ENCODE measurements around the gene TMEM135.
"Not testable (repeated sequence)": the region's sequence is repeated elsewhere in the genome, so short reads cannot be mapped to it uniquely, and the experiment has no call there.

TMEM135 gene

DNA sequence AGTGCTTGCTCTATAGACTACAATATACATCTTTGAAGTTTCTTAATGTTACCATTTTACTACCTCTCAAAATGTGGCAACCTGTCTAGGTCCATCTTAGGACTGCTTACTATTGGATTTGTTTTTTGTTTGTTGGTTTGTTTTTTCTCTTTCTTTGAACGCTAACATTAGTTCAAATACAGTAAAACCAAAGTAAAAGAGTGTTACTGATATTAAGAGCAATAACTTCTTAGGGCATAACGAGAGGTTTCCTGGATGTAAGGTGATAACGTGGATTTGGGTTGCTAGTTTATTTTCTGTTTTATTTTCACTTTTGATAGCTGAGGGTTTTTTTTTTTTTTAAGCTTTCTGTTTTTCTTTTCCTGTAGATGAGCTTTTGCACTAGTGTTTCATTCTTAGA is 43.6 kb downstream of the TMEM135 start:
- DNase-seq (ENCODE audit: low spot score): no peak

DNA sequence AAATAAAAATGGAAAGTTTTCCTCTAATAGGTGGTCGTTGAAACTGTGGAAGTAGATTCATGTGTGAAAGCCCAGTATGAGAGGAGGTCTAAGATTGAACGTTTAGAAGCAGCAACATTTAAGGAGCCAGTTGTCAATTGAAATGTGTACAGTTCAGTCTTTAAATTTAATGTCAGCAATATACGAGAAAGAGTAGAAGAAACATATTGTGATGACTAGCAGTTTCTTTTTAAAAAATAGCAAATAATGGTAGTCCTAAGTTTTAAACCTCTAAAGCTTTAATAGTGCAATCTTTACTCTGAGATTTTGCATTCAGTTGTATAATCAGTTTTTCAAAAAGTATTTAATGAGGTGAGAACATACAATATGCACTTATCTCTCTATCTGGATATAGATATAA is 44.9 kb downstream of the TMEM135 start:
- DNase-seq (ENCODE audit: low spot score): no peak

DNA sequence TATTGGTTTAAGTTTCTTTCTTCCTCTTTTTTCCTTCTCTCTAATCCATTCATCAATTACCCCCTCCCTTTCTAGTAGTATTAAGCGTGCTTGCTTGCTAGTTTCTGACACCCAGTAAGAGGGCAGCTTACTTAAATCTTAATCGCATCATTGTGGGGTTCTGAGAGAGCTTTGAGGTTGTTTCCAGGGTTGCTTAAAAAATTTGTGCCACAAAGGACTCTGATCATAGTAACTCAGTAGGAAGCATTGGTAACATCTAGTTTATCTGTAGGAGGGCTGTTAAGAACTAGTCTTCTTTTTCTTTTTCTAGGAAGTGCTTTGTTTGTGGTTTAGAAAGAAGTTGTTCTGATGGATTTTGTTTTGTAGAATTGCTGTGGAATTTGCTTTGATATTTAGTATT is 45.3 kb downstream of the TMEM135 start:
- DNase-seq (ENCODE audit: low spot score): no peak

DNA sequence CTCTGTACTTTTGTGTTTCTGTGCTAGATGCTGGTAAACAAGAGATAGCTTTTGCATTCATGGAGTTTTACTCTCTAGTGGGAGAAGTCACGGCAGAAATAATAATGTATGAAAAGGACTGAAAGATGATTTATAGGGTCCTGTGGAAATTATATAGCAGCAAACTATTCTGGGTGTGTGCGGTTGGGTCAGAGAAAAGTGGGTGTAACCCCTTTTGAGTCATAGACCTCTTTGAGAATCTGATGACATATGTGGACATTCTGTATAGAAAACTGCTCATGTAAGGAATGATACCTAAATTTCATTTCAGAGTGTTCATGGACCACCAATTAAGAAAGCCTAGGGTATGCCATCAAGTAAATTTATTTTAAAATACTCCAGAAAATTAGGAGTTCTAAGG is 54.4 kb downstream of the TMEM135 start:
- DNase-seq (ENCODE audit: low spot score): no peak

DNA sequence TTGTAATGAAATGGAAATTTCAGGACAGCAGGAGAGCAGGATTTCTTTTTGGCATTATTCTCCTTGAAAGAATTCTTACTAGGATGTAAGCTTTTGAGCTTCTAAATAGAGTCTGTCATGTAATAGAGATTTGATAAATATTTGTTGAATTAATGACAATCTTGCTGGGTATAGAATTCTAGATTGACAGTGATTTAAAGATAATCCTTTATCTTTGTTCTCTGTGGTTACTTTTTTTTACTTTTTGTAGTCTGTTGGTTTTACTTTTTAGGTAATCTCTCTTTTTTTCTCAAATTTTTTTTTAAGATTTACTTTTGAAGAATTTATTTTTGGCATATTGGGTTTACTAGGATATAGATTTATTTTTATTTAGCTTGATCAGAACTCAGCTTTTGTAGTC is 54.8 kb downstream of the TMEM135 start:
- DNase-seq (ENCODE audit: low spot score): no peak

DNA sequence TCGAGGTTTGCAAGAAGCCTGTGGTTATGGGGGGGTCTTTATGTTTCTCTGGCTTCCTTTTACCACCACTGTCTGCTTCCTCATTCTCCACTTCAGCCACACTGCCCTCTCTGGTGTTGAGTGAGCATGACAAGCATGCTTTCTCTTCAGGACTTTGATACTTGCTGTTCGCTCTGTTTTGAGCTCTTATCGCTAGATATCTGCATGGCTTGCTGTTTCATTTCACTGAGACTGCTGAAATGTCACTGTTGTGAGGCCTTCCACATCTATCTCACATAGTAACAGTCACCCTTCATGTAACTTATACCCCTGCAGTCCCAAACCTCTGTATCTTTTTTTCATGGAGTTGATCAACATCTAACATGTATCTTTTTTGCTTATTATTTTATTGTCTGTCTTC is 59.8 kb downstream of the TMEM135 start:
- DNase-seq (ENCODE audit: low spot score): no peak

DNA sequence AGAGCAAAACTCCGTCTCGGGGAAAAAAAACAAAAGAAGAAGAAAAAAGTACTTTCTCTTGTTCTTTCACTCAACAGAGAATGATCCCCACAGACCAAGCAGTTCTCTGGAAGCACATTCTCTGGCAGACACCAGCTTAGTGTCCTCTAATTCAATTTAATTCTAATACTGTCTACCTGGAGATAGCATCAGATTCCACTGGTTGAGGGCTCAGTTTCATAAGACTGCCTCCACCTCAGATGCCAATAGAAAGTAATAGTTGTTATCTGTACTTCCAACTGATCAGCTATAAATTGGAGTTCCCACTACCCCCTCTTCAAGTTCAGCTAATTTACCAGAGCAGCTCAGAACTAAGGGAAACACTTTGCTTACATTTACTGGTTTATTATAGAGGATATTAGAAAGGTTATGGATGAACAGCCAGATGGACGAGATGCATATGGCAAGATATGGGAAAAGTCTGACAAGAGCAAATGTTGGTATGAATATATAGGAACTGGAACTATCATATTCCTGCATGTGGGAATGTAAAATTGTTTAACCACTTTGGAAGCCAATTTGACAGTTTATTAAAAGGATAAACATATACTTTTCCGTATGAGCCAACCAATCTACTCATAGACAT is 64.3 kb downstream of the TMEM135 start:
- DNase-seq (ENCODE audit: low spot score): no peak

DNA sequence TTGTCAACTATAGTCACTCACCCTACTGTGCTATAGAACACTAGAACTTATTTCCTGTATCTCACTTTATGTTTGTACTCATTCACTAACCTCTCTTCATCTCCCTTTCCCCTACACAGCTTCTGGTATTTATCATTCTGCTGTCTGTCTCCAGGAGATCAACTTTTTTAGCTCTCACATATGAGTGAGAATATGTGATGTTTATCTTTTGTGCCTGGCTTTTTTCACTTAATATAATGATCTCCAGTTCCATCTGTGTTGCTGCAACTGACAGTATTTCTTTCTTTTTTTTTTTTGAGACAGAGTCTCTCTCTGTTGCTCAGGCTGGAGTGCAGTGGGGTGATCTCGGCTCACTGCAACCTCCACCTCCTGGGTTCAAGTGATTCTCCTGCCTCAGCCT is 68.1 kb downstream of the TMEM135 start:
- not testable (repeated sequence) for DNase-seq (ENCODE audit: low spot score)

DNA sequence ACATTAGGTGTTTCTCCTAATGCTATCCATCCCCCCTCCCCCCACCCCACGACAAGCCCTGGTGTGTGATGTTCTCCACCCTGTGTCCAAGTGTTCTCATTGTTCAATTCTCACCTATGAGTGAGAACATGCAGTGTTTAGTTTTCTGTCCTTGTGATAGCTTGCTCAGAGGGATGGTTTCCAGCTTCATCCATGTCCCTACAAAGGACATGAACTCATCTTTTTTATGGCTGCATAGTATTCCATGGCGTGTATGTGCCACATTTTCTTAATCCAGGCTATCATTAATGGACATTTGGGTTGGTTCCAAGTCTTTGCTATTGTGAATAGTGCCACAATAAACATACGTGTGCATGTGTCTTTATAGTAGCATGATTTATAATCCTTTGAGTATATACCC is 69.6 kb downstream of the TMEM135 start:
- DNase-seq (ENCODE audit: low spot score): not testable (repeated sequence)

DNA sequence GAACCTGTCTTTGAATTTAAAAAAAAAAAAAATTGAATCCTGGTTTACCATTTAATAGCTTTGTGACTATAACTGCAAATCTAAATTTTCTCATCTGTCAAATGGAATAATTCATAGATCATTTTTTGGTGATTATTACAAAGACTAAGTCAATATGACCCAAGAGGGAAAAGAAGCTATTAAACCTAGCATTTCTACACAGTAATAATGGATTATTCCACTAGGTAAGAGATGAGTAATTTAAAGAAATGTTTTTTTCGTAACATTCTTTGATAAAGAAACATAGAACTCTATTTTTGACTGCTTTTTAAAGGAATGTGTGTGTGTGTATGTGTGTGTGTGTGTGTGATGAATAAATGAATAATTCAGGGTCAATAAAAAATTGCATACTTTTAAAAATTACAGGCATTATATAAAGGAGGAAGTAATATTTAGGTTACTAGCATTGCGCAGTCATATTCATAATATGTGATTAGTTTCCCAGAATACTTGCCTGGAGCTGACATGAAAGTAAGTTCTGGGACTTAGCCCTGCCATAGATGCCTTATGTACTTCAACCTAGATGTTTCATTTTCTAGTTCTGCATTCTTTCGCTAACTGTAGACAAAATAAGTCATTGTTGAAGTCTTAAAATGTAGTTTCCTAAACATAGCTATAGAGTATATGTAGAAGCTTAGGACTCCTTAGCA is 72.9 kb downstream of the TMEM135 start:
- DNase-seq (ENCODE audit: low spot score): no peak

DNA sequence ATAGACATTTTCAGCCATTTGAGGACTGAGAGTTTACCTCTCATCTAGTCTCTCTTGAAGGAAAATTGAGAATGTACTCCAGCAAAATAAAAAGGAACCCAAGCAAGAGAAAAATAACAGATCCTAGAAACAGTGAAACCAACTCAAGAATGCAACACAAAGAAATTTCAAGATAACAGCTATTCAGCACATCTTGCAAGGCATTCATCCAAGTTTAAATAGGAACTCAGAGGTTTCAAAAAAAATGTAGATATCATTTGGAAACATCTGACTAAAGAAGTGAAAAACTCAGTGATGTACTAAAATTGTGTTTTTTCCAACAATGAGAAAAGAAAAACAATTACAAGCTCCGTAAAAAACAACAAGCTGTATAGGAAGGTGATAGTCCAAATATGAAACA is 76.4 kb downstream of the TMEM135 start:
- DNase-seq (ENCODE audit: low spot score): no peak

DNA sequence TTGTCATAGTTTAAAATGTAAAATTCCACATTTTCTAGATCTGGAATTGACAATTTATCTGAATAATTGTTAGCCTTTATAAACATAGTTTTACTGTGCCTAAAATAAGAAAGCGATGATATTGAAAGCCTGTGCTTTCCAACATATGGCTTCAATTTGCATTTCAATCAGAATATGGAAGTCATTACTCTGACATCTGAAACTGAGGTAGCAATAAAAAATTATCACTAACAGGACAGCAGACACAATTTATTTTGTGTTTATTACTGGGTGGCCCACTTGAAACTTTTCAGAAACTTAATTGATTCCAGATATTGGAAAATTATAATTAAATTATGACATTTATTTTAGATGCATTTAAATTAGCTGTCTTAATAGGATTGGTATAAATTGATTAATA is 78.5 kb downstream of the TMEM135 start:
- no peak for DNase-seq (ENCODE audit: low spot score)

DNA sequence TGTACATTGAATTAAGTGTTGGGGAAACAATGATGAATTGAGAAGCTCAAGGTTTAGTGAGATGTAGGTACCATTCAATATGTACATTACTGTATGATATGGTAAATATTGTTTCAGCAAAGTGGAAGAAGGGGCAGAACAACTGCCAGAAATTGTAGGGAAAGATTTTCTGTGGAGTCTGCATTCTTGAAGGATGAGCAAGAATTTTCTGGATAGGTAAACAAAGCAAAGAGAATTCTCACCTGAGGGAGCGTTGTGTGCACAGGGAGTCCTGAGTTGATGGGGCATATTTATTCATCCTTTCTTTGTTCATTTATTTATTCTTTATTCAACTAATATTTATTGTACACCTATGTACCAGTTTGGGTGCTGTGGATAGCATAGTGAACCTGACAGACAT is 83.2 kb downstream of the TMEM135 start:
- no peak for DNase-seq (ENCODE audit: low spot score)

DNA sequence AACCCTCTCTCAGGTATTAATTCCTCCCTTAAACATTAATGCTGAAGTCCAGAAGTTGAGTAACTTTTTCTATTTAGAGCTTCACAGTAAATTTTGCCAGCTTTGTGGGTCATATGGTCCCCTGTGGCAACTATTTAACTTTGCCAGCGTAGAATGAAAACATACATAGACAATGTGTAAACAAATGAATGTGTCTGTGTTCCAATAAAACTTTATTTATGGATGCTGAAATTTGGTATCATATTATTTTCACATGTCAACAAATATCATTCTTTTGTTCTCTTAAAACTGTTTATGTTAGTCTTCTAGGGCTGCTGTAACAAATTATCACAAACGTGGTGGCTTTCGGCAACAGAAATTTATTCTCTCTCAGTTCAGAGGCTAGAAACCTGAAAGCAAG is 85.1 kb downstream of the TMEM135 start:
- DNase-seq (ENCODE audit: low spot score): no peak

DNA sequence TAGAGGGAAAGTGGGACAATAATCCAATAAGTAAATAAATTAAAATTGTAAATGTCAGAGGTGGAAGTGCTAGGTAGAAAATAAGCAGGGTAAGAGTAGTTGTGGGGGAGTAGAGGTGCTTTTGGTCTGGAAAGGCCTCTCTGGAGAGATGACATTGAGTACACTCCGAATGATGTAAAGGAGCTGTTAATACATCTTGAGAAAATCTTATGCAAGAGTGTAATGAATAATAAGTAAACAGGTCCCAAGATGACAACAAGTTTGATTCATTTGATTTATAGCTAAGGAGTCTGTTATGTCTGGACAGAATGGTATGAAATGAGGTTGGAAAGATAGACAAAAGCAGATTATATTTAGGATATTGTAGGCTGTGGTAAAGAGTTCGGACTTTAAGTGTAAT is 87.5 kb downstream of the TMEM135 start:
- DNase-seq (ENCODE audit: low spot score): no peak

DNA sequence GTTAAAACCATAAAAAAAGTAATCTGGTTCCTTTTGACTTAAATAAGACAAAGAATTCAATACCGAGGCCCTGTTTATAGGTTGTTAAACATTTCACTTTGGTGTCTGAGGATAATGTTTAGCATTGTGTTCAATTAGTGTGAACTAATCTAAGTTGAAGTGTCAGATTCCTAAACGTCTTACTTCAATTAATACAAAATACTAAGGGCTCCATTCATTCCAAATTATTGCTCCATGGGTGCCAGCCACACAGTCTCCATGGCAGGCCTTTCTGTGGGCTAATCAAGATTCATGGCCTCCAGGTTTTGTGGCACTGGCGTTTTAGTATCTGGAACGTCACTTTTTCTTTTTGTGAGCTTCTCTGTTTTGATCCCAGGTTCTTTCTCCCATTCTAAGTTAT is 89.4 kb downstream of the TMEM135 start:
- DNase-seq (ENCODE audit: low spot score): no peak

DNA sequence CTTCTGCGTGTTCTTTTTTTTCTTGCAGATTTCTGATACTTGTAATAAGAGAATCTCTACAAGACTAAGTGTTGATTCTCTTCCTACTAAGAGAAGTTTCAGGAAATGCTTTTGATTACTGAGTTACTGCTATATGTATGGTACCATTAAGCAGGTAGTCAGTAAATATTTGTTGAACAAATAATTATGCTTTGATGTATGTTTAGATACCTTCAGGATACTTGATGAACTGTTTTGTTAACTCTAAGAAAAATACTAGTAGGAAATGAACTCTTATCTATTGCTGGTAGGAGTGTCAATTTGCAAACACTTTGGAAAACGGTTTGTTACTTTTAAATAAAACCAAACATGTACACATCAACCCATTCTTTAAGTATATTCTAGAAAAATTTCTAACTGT is 90.6 kb downstream of the TMEM135 start:
- DNase-seq (ENCODE audit: low spot score): no peak

DNA sequence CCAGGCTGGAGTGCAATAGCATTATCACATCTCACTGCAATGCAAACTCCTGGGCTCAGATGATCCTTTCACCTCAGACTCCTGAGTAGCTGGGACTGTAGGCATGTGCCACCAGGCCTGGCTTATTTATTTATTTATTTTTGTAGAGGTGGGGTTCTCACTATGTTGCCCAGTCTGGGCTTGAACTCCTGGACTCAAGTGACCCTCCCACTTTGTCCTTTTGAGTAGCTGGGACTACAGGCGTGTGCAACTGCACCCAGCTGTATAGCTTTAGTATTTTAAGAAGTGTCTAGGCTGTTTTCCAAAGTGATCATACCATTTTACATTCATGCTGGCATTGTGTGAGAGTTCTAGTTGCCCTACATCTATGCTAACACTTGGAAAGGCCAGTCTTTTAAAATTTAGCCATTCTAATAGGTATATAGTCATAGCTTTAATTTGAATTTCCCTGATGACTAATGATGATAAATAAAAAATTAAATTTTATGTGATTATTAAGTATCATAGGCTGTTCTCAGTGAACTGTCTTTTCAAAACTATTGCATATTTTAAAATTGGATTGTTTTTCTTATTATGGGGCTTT is 96.9 kb downstream of the TMEM135 start:
- no peak for DNase-seq (ENCODE audit: low spot score)

DNA sequence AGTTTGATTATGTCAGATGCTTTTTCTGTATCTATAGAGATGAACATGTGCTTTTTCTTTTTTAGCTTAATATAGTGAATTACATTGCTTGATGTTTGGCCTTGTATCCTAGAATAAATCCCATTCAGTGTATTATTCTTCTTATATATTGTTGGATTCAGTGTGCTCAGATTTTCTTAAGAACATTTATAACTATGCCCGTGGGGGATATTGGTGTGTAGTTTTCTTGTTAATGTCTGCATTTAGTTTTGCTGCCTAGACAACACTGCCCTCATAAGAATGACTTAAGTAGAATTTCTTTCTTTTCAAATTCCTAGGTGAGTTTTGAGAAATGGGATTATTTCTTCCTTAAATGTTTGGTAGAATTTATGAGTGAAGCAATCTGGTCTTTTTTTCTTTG is 98.5 kb downstream of the TMEM135 start:
- DNase-seq (ENCODE audit: low spot score): no peak

DNA sequence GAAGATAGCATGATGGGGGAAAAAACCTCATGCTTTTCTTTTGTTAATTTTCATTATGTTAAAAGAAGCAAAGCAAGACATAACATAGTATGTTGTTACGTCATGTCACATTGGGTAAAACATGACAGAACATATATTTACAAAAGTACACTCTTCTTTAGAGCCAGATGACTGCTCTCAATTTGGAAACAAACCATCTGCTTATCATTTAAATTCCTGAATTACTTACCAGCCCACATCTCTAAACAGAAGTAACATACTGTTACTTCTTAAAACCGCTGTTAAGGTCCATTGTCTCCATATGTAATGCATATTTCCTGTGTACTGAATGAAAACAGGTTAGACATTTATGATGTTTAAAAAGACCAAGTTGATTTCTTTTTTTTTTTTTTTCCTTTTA is 100.0 kb downstream of the TMEM135 start:
- DNase-seq (ENCODE audit: low spot score): no peak

DNA sequence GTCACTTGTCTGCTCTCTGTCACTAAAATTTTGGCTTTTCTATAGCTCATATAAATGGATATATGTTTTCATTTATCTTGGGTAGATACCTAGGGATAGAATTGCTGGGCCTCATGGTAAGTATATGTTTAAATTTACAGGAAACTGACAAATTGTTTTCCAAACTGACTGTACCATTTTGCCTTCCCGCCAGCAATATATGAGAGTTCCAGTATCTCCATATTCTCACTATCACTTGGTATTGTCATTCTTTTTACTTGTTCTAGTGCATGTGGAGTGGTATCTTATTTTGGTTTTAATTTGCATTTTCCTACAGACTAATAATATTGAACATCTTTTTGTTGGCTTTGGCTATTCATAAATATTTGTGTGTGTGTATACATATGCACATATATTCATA is 101.7 kb downstream of the TMEM135 start:
- DNase-seq (ENCODE audit: low spot score): no peak

DNA sequence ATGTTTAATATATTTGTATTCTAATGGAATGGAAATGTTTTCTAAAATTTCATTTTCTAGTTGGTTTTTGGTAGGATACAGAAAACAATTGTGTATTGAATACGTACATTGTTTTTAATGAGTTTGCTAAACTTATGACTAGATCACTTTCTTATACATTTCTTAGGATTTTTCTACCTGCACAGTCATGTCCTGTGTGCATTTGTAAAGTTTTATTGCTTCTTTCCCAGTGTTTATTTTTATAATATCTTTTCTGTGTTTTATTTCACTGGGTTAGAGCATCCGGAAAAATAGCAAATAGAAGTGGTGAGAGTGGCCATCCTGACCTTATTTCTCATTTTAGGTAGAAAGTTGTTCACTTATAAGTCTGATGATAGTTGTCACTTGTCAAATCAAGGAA is 103.6 kb downstream of the TMEM135 start:
- no peak for DNase-seq (ENCODE audit: low spot score)

DNA sequence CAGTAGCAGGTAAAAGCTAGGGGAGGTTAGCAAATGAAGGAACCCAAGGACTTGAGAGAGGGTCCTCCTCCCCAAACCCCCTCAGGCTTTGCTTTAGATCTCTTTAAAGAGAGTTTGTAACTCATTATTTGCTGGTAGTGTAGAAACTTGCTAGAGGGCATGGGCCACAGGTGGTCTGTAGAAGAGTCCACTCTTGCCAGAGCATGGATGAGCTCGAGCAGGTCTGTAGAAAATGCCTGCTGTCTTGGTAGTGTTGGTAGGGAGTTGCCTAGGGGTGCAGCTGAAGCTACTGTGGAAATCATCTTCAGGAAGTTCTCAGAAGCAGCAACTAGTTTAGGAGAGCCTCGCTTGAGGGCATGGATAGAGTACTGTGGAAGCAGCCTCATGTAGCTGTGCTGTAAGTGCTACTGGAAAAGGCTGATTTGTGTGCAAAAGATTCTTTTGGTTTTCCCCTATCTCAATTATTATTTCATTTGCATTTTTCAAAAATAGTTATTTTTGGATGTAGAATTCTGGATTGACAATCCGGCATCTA is 104.3 kb downstream of the TMEM135 start:
- DNase-seq (ENCODE audit: low spot score): no peak

DNA sequence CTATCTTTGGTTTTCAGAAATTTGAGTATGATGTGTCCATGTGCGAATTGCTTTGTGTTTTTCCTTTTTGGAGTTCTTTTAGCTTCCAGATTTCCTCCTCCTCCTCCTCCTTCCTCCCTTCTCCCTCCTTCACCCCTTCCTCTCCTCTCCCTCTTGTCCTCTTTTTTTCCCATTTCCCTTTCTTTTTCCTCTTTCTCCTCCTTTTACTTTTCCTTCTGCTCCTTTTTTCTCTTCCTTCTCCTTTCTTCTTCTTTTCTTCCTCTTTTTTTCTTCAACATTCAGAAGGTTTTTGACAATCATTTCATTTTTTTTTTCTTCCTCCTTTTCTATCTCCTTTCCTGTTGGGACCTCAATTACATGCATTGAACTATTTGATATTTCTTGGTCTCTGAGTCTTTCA is 104.9 kb downstream of the TMEM135 start:
- no peak for DNase-seq (ENCODE audit: low spot score)
